Activated CD4-positive, alpha-beta T cell treated with anti-CD3 and anti-CD28 coated beads, Interleukin-2, amount 50 U/mL, for 4 hours (primary cell): ENCODE data around the gene SLC43A1.
"Not testable (repeated sequence)": the region's sequence is repeated elsewhere in the genome, so short reads cannot be mapped to it uniquely, and the experiment has no call there.

Source experiments
- DNase-seq, 2 experiments: peaks; one replicate each; pipeline ENCODE4 v3.0.0-alpha.2; 2020

The SLC43A1 gene

GRCh38 chr11:57460022-57460757 lies 55.3 kb downstream of the SLC43A1 start, which contains the start of gene RTN4RL2:
Gene RTN4RL2 (plus strand): TSS chr11:57460528. CDS start chr11:57460866, 338 bp downstream.
- peak; percentile 13 to 17 for DNase-seq

GRCh38 chr11:57459164-57460021 lies 56.1 kb downstream of the SLC43A1 start:
- peak; percentile 17 to 40 for DNase-seq

- DNase-seq = peak; percentile 74 to 80
Observed at GRCh38 chr11:57458410-57459163, 56.9 kb downstream of the SLC43A1 start.

GRCh38 chr11:57458060-57458409 lies 57.5 kb downstream of the SLC43A1 start:
- peak in 1 of 2 experiments; percentile 59 for DNase-seq

- no peak for DNase-seq
Observed at GRCh38 chr11:57457643-57458023, 57.9 kb downstream of the SLC43A1 start.

- peak; percentile 59 to 62 for DNase-seq
Observed at GRCh38 chr11:57456960-57457642, 58.4 kb downstream of the SLC43A1 start.

GRCh38 chr11:57453543-57454177 lies 61.8 kb downstream of the SLC43A1 start:
- no peak for DNase-seq

GRCh38 chr11:57446055-57446454 lies 69.4 kb downstream of the SLC43A1 start:
- no peak for DNase-seq

- not testable (repeated sequence) for DNase-seq
Observed at GRCh38 chr11:57445122-57445394, 70.4 kb downstream of the SLC43A1 start.

GRCh38 chr11:57444362-57445121 lies 71.0 kb downstream of the SLC43A1 start:
- DNase-seq = no peak

GRCh38 chr11:57440744-57441414 lies 74.6 kb downstream of the SLC43A1 start:
- no peak for DNase-seq

- no peak for DNase-seq
Observed at GRCh38 chr11:57439786-57440185, 75.7 kb downstream of the SLC43A1 start.

GRCh38 chr11:57438345-57439285 lies 76.9 kb downstream of the SLC43A1 start:
- DNase-seq = no peak

GRCh38 chr11:57436031-57436430 lies 79.5 kb downstream of the SLC43A1 start:
- no peak for DNase-seq

GRCh38 chr11:57434640-57435546 lies 80.6 kb downstream of the SLC43A1 start:
- DNase-seq = no peak
